Activated naive CD4-positive, alpha-beta T cell treated with anti-CD3 and anti-CD28 coated beads for 36 hours (primary cell): ENCODE measurements around the gene CAPN2. TPM values are rescaled to one million over a fixed set of nuclear protein-coding genes. Genes with fewer than 3 reads are reported as not detected.
A peak's percentile ranks its signal among the peaks of the same experiment; 100 is the strongest.

Experiments
- CTCF ChIA-PET: fragments of 350-600 bp; sonication (Branson Sonifier 250); formaldehyde crosslinking; loops from one replicate; lab custom pipeline; 2021; ENCODE audit warnings: antibody characterized with exemption; lab: Charles Lee
- DNase-seq: peaks from one replicate; pipeline ENCODE4 v3.0.0-alpha.2; 2020
- H3K27ac Mint-ChIP-seq: one replicate; pipeline ENCODE4 v1.8.0; 2021; ENCODE audit warnings: mild to moderate bottlenecking, mixed read lengths
- H3K27me3 Mint-ChIP-seq: one replicate; pipeline ENCODE4 v1.8.0; 2021; ENCODE audit warnings: low read depth, mixed read lengths
- H3K36me3 Mint-ChIP-seq: one replicate; pipeline ENCODE4 v1.8.0; 2021; ENCODE audit warnings: low read depth, mixed read lengths
- H3K4me1 Mint-ChIP-seq: one replicate; pipeline ENCODE4 v1.8.0; 2021; ENCODE audit warnings: low read depth, mixed read lengths
- H3K4me3 Mint-ChIP-seq: one replicate; pipeline ENCODE4 v1.8.0; 2021; ENCODE audit warnings: mild to moderate bottlenecking, moderate library complexity, mixed read lengths
- H3K9me3 Mint-ChIP-seq: one replicate; pipeline ENCODE4 v1.8.0; 2021; ENCODE audit warnings: mixed read lengths
- intact Hi-C: fragments of 100-400 bp; cut with micrococcal nuclease; formaldehyde crosslinking; loops from one replicate; pipeline ENCODE4 v1.15.1; 2023
- total RNA-seq, 2 experiments: library from RNA; stranded (reverse); gene quantifications; one replicate each; pipeline ENCODE4 v1.2.3, GENCODE V29; 2021

The CAPN2 gene
- total RNA-seq: 10 to 100 TPM; 17.0 to 19.5 TPM

DNA sequence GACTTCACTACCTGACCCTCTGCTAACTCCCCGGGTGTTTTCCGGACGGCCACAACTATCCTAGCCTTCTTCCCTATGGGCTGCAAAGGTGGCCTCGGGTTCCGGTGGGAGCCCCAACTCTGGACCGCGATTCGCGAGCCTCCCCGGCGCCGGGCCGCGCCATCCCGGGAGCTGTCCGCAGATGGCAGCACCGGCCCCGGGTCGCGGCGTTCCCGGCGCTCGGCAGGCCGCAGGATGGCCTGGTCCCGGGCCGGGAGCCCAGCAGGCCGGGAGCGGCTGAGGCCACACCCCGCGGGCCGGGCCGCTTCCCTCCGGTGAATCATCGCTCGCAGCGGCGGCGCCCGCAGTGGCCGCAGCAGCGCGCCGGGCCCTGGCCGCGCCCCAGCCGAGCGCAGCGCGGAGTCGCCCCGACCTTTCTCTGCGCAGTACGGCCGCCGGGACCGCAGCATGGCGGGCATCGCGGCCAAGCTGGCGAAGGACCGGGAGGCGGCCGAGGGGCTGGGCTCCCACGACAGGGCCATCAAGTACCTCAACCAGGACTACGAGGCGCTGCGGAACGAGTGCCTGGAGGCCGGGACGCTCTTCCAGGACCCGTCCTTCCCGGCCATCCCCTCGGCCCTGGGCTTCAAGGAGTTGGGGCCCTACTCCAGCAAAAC lies at the start of gene CAPN2:
CAPN2 (plus strand) TSS at position 346 of the 656 bp plus-strand sequence; CDS start at position 448, 102 bp downstream.
- H3K36me3 Mint-ChIP-seq: no peaks in the 10 kb centered on the region
- CTCF ChIA-PET: interaction anchor here (0.6 to 3.9 kb wide), 6 partner anchors 9 to 63 kb away, joined by 3 to 37 read pairs (median 4); no protein-coding TSS in a partner anchor
- H3K27ac Mint-ChIP-seq: peak within 1 kb of the TSS; percentile 41
- peaks cover 52% of the 10 kb centered on the region for H3K4me1 Mint-ChIP-seq
- H3K9me3 Mint-ChIP-seq: no peaks in the 10 kb centered on the region
- peak; percentile 65 for DNase-seq
- intact Hi-C loops: loop anchor here (1.0 to 5.0 kb wide), 4 partner anchors 14 to 470 kb away; partner anchors contain the start of genes DEGS1 and TP53BP2
- H3K4me3 Mint-ChIP-seq: peak within 1 kb of the TSS; percentile 75
- H3K27me3 Mint-ChIP-seq: no peaks in the 10 kb centered on the region

DNA sequence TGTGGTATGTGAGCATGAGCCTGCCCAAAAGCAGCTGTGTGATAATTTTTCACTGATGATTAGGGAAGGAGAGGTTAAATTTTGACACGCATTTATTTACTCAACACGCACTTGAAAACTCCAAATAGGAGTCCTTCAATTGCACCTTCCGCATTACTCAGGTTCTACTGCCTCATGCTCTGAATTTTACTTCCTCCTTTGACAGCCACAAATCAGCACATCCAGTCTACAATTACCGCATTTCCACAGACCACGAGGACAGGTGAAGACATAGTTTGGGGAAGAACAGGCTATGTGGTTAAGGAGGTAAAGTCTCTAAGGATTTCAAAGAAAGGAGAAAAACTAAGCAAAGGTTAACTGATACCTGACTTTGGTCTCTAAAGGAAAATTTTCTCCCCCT lies 49.4 kb upstream of the CAPN2 start:
- no peaks in the 10 kb centered on the region for H3K27me3 Mint-ChIP-seq
- no peaks in the 10 kb centered on the region for H3K9me3 Mint-ChIP-seq
- no peak overlapping the region for H3K27ac Mint-ChIP-seq
- CTCF ChIA-PET: no interaction called here
- no peaks in the 10 kb centered on the region for H3K36me3 Mint-ChIP-seq
- no peak overlapping the region for H3K4me3 Mint-ChIP-seq
- H3K4me1 Mint-ChIP-seq: peaks cover 2% of the 10 kb centered on the region
- no peak for DNase-seq
- intact Hi-C loops: no loop called here

DNA sequence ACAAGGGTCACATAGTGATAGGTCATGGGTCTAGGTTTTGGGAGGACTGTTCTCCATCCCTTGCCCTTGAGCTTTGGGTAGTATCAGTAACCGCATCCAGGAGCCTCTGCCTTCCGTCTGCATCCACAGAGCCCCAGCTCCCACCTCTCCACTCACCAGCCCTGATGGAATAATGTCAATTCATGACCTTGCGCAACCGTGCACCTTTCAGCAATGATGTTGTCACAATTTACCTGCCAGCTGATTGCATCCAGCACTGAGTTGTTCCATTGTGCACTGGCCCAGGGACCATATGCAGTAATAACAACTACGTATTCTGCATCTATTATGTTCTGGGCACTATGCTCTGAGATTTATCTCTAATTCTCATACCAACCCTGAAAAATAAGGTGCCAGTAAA lies 48.2 kb upstream of the CAPN2 start:
- CTCF ChIA-PET: interaction anchor here (0.6 to 1.2 kb wide), 2 partner anchors 36 to 381 kb away, joined by 3 to 4 read pairs; no protein-coding TSS in a partner anchor
- H3K4me1 Mint-ChIP-seq: peaks cover 2% of the 10 kb centered on the region
- no peak overlapping the region for H3K27ac Mint-ChIP-seq
- no peaks in the 10 kb centered on the region for H3K27me3 Mint-ChIP-seq
- no peak for DNase-seq
- H3K9me3 Mint-ChIP-seq: no peaks in the 10 kb centered on the region
- intact Hi-C loops: no loop called here
- no peaks in the 10 kb centered on the region for H3K36me3 Mint-ChIP-seq
- H3K4me3 Mint-ChIP-seq: no peak overlapping the region

DNA sequence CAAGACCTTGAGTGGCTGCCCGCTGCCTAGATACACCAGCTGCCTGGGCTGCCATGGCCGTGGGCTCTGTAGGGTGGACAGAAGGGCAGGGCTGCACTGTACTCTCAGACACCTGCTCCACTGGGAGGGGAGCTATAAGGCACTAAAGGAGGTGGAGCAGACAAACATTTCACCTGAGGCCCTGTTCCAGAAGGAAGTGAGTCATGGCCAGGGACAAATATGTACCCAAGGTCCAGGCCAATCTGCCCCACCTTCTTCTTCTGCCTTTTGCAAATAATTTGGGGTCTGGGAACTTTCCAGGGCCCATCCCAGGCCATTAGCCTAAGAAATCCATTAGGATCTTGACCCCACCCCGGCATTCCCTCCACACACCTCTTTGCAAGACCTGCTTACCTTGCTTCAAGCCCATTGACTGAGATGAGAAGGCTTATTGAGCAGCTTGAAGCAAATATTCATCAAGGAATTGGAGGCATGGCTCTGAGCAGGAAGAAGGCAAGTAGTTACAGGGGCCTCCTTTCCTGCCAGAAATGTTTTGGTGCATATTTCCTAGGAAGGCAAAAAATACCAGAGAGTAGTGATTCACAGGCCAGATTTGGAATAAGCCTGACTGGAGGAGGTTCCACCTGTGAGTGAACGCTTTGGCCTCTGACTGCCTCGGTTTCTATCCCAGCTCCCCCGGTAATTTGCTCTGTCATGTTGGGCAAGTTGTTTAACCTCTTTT lies 46.6 kb upstream of the CAPN2 start, which contains the start of gene CAPN8:
CAPN8 (minus strand) TSS at position 110 of the 721 bp plus-strand sequence; CDS start at position 55, 55 bp downstream.
- H3K4me1 Mint-ChIP-seq: peaks cover 2% of the 10 kb centered on the region
- no peaks in the 10 kb centered on the region for H3K27me3 Mint-ChIP-seq
- no peak within 1 kb of the TSS for H3K4me3 Mint-ChIP-seq
- H3K27ac Mint-ChIP-seq: no peak within 1 kb of the TSS
- no peaks in the 10 kb centered on the region for H3K9me3 Mint-ChIP-seq
- DNase-seq: no peak
- intact Hi-C loops: no loop called here
- CTCF ChIA-PET: interaction anchor here (1.2 to 1.3 kb wide), 2 partner anchors 22 to 584 kb away, joined by 3 to 4 read pairs; no protein-coding TSS in a partner anchor
- H3K36me3 Mint-ChIP-seq: no peaks in the 10 kb centered on the region

DNA sequence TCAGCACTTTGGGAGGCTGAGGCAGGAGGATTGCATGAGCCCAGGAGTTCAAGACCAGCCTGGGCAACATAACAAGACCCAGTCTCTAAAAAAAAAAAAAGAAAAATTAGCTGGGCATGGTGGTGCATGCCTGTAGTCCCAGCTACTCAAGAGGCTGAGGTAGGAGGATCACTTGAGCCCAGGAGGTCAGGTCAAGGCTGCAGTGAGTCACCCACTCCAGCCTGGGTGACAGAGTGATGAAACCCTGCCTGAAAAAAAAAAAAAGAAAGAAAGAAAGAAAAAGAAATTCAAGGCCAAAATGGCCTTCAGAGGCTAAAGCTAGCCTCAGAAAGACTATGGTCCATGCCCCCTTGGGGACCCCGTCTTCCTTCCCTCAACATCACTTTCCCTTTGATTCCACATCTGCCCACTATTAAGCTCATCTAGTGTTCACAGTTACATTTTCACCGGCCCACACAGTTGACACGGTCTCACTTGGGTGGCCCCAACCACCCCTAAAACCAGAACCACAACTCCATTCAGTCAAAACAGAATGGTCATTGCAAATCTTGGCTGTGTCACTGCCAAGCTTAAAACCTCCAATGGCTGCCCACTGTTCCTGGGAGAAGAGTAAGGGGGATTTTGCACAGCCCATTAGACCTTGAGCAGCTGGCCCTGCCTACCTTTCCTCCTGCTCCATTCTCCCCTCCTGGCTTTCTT lies 44.7 kb upstream of the CAPN2 start:
- CTCF ChIA-PET: interaction anchor here (1.4 kb wide), 1 partner anchor 111 kb away, joined by 3 read pairs; no protein-coding TSS in a partner anchor
- no peak for DNase-seq
- H3K9me3 Mint-ChIP-seq: no peaks in the 10 kb centered on the region
- intact Hi-C loops: no loop called here
- H3K27ac Mint-ChIP-seq: no peak overlapping the region
- H3K27me3 Mint-ChIP-seq: no peaks in the 10 kb centered on the region
- no peaks in the 10 kb centered on the region for H3K4me1 Mint-ChIP-seq
- H3K4me3 Mint-ChIP-seq: no peak overlapping the region
- H3K36me3 Mint-ChIP-seq: no peaks in the 10 kb centered on the region

DNA sequence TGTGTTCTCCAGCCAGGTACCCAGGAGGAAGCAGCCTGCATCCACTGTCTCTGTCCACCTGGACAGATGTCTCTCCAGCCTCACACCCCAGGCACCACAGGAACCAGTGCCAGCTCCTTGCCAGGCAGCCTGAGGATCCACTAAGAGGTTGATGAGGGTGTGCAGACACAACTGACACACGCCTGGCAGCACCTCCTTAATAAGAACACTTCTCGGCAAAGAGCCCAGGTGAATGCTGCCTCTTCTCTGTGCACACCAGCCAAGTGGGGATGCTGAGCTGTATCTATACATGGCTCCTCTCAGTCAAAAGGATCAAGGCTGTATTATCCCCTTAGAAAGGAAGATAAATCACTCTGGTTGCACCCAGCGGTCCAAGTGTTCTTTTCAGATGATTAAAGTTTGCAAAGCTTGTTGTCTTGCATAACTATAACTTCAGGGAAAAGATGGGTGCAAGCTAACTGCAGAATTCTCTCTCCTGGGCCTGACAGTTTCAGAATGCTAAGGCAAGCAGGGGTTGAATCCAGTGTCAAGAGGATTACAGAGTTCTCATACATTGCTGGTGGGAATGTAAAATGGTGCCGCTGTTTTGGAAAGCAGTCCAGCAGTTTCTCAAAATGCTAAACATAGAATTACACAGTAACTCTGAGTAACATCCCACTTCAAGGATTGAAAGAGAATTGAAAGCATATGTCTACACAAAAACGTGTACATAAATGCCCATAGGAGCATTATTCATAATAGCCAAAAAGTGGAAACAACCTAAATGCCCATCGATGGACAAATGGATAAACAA lies 43.1 kb upstream of the CAPN2 start:
- CTCF ChIA-PET: interaction anchor here (0.8 to 1.0 kb wide), 5 partner anchors 51 to 786 kb away, joined by 3 to 4 read pairs (median 3); no protein-coding TSS in a partner anchor
- Mint-ChIP-seq H3K36me3 (no peaks in the 10 kb centered on the region), H3K9me3 (no peaks in the 10 kb centered on the region), H3K4me3 (no peak overlapping the region), H3K27me3 (no peaks in the 10 kb centered on the region), H3K4me1 (no peaks in the 10 kb centered on the region), H3K27ac (no peak overlapping the region)
- DNase-seq: no peak
- intact Hi-C loops: no loop called here

DNA sequence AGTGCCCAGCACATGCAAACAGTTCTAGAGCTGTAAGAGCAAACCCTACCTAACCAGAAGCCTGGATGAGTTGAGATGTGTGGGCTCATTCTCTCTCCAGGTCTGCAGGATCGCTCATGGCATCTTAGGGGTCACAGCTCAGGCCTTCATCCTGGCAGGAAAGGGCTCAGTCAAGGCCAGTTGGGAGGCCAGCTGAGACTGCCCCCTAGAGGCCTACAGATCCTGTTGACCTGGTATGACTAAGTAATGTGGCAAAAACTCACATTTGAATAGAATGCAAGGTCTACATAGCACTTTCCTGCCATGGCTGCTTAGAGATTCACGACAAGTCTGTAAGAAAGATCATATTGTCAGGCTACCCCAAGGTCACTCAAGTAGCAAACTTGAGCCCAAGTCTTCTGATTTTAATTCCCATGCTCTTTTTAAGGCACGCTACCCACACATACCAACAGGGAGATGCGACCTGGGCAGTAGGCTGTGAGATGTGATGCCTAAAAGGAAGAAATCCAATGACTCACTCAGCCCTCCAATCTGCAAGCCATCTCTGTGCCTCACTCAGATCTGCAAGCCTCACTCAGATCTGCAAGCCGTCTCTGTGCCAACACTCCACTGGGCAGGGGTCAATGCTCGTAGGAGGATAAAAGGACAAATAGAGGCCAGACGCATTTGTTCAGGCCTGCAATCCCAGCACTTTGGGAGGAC lies 41.7 kb upstream of the CAPN2 start:
- Mint-ChIP-seq H3K27ac (no peak overlapping the region), H3K4me1 (no peaks in the 10 kb centered on the region), H3K4me3 (no peak overlapping the region), H3K36me3 (no peaks in the 10 kb centered on the region), H3K9me3 (peaks cover 9% of the 10 kb centered on the region), H3K27me3 (no peaks in the 10 kb centered on the region)
- peak; percentile 41 for DNase-seq
- intact Hi-C loops: loop anchor here (2.0 kb wide), 1 partner anchor 140 kb away; no protein-coding TSS in a partner anchor
- CTCF ChIA-PET: interaction anchor here (0.7 to 1.0 kb wide), 2 partner anchors 53 to 114 kb away, joined by 3 read pairs; no protein-coding TSS in a partner anchor

DNA sequence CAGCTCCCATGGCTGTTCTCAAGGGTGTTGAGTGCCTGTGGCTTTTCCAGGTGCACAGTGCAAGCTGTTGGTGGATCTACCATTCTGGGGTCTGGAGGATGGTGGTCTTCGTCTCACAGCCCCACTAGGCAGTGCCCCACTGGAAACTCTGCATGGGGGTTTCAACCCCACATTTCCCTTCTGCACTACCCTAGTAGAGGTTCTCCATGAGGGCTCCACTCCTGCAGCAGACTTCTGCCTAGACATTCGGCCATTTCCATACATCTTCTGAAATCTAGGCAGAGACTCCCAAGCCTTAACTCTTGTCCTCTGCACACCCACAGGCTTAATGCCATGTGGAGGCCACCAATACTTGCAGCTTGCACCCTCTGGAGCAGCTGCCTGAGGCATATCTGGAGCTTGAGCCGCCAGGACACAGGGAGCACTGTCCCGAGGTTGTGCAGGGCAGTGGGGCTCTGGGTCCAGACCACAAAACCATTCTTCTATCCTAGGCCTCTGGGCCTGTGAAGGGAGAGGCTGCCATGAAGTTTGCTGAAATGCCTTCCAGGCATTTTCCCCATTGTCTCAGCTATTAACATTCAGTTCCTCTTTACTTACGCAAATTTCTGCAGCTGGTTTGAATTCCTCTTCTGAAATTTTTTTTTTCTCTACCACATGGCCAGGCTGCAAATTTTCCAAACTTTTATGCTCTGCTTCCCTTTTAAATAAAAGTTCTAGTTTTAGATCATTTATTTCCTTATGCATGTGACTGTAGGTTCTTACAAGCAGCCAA lies 38.0 kb upstream of the CAPN2 start:
- H3K4me1 Mint-ChIP-seq: no peaks in the 10 kb centered on the region
- H3K27ac Mint-ChIP-seq: no peak overlapping the region
- H3K27me3 Mint-ChIP-seq: no peaks in the 10 kb centered on the region
- H3K4me3 Mint-ChIP-seq: no peak overlapping the region
- intact Hi-C loops: no loop called here
- DNase-seq: no peak
- H3K36me3 Mint-ChIP-seq: no peaks in the 10 kb centered on the region
- peaks cover 13% of the 10 kb centered on the region for H3K9me3 Mint-ChIP-seq
- CTCF ChIA-PET: interaction anchor here (1.6 to 1.9 kb wide), 2 partner anchors 9 to 541 kb away, joined by 5 read pairs; no protein-coding TSS in a partner anchor

DNA sequence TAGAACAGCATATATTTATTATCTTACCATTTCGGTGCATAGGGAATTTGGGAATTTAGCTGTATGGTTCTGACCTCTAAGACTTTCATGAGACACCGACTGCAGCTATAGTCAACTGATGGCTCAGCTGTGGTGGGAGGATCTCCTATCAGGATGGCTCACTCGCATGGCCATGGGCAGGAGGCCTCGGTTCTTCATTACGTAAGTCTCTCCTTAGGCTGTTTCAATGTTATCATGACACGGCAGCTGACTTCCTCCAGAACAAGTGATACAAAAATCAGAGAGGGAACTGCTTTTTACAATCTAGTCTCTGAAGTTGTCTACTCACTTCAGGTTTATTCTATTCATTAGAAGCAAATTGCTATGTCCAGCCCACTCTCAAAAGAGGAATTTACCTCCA lies 33.5 kb upstream of the CAPN2 start:
- Mint-ChIP-seq H3K4me3 (no peak overlapping the region), H3K27ac (no peak overlapping the region), H3K36me3 (no peaks in the 10 kb centered on the region), H3K9me3 (peaks cover 13% of the 10 kb centered on the region), H3K27me3 (no peaks in the 10 kb centered on the region), H3K4me1 (no peaks in the 10 kb centered on the region)
- CTCF ChIA-PET: interaction anchor here (0.6 kb wide), 1 partner anchor 474 kb away, joined by 3 read pairs; no protein-coding TSS in a partner anchor
- intact Hi-C loops: no loop called here
- no peak for DNase-seq

DNA sequence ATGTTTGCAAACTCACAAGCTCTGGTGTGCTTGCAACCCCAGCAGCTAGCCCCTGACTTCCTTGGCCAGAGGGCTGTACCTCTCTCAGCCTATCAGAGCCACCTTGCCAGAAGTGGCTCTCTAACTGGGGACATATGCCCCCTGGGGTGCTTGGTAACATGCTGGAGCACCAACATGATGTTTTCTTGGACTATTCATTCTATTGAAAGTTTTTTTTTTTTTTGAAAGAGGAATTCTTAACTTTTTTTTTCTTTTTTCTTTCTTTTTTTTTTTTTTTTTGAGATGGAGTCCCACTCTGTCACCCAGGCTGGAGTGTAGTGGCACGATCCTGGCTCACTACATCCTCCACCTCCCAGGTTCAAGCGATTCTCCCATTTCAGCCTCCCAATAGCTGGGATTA lies 32.2 kb upstream of the CAPN2 start:
- no peak overlapping the region for H3K27ac Mint-ChIP-seq
- H3K27me3 Mint-ChIP-seq: no peaks in the 10 kb centered on the region
- no peak overlapping the region for H3K4me3 Mint-ChIP-seq
- H3K9me3 Mint-ChIP-seq: peaks cover 6% of the 10 kb centered on the region
- no peak for DNase-seq
- H3K36me3 Mint-ChIP-seq: no peaks in the 10 kb centered on the region
- peaks cover 3% of the 10 kb centered on the region for H3K4me1 Mint-ChIP-seq
- CTCF ChIA-PET: interaction anchor here (1.3 to 2.1 kb wide), 4 partner anchors 123 to 557 kb away, joined by 3 to 8 read pairs (median 6); no protein-coding TSS in a partner anchor
- intact Hi-C loops: loop anchor here (5.0 to 10.0 kb wide), 2 partner anchors 318 to 885 kb away; partner anchors contain the start of gene SUSD4
